Right lobe of liver (tissue), 6 donors: Measurements from ENCODE around the gene TICRR. TPM values are rescaled to one million over a fixed set of nuclear protein-coding genes. Genes with fewer than 3 reads are reported as not detected.

Experiments used
- ATAC-seq, 4 donors: fragments of 200-7000 bp; cut with Tn5 transposase; one replicate each; pipeline ENCODE4 v1.9.1; 2020; ENCODE audit warnings: mild to moderate bottlenecking in 4 of 4, moderate library complexity in 4 of 4
- DNase-seq, 3 donors: peaks; one replicate each; pipeline ENCODE4 v3.0.0-alpha.2; 2020
- H3K27ac ChIP-seq, 3 donors: fragments of 200-600 bp; one replicate each; pipeline ENCODE4 v1.8.0; 2022
- H3K27me3 ChIP-seq, 2 donors: fragments of 200-600 bp; one replicate each; pipeline ENCODE4 v1.8.0; 2022
- H3K36me3 ChIP-seq, 4 donors: fragments of 200-600 bp; sonication (generic) in 1 of 4; one replicate each; pipeline versions ENCODE4 v1.5.1 to v1.8.0; 2017 to 2022; ENCODE audit warnings: control low read depth in 1 of 4
- H3K4me1 ChIP-seq, 4 donors: fragments of 200-600 bp; sonication (generic) in 1 of 4; one replicate each; pipeline versions ENCODE4 v1.5.1 to v1.8.0; 2017 to 2022; ENCODE audit warnings: control low read depth in 1 of 4
- H3K4me3 ChIP-seq, 3 donors: fragments of 200-600 bp; one replicate each; pipeline ENCODE4 v1.8.0; 2022
- H3K9me3 ChIP-seq, 4 donors: fragments of 200-600 bp; sonication (generic) in 1 of 4; one replicate each; pipeline versions ENCODE4 v1.5.1 to v1.8.0; 2017 to 2022; ENCODE audit warnings: control low read depth in 1 of 4
- POLR2A ChIP-seq: fragments of 450-650 bp; IDR thresholded peaks from one replicate; pipeline ENCODE4 v1.6.1; 2017; ENCODE audit warnings: antibody characterized with exemption, mild to moderate bottlenecking
- WGBS: methylation state at CpG from one replicate; pipeline ENCODE4 v1.1.6; 2018; ENCODE audit warnings: low coverage, low lambda C conversion rate; ENCODE audit not compliant: insufficient coverage; ENCODE audit errors: missing lambda C conversion rate; 5-methylcytosine and 5-hydroxymethylcytosine counted together
- intact Hi-C, 2 donors: fragments of 100-400 bp; cut with DNase I; formaldehyde crosslinking; loops; one replicate each; pipeline versions ENCODE4 v1.11.2 to v1.14.1; 2022
- total RNA-seq, 6 experiments: library from RNA; depleted of rRNA in 2 of 6; stranded (reverse); fragments of >200 nt in 2 of 6; fragmentation: NEBNext Ultra II Directional in 3 of 6; extraction: Animal tissue kit (Norgen Biotek cat#: 25700) in 3 of 6; gene quantifications; one replicate each; pipeline versions ENCODE4 v1.1.0 to v1.2.4, GENCODE V29; 2016 to 2023
- TF ChIP-seq, protein P1 (sequence below), 4 donors: fragments of 200-600 bp in 3 of 4; fragments of 450-650 bp in 1 of 4; IDR thresholded peaks; one replicate each; pipeline versions ENCODE4 v1.5.1 to v1.8.0; 2016 to 2022; ENCODE audit warnings: antibody characterized with exemption in 4 of 4, mild to moderate bottlenecking in 2 of 4
- donor health status: DM: no; HTN: yes; CAD: no.
- donor health status: DM: no; HTN: no; CAD: no.
- donor health status: DM: no; HTN: no; CAD: no.
- donor health status: DM: no; HTN: yes; CAD: no.
- donor health status: DM: no; HTN: yes; CAD: no.

Gene TICRR
- total RNA-seq, 6 experiments from 2014 or later: 0.05 to 1.1 (median 0.24) TPM; not detected in 1

DNA sequence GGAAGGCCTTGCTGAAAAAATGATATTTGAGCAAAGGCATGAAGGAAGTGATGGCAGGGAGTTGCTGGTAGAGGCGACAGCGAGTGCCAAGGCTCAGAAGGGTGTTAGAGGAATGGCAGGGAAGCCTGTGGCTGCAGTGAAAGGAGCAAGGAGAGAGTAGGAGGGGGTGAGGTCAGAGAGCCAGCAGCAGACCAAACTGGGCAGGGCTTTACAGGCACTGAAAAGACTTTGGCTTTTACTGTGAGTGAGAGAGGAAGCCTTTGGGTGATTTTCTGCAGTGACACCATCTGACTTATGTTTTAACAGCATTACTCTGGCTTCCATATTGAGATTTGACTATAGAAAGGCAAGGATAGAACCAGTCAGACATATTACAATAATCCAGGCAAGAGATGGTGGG, 11.4 kb downstream of the TICRR start:
- Histone ChIP-seq H3K27ac (no peak overlapping the region), H3K9me3 (no peaks in the 10 kb centered on the region), H3K4me3 (no peak overlapping the region), H3K27me3 (no peaks in the 10 kb centered on the region), H3K4me1 (no peaks in the 10 kb centered on the region), H3K36me3 (no peaks in the 10 kb centered on the region)
- WGBS: 100% methylated on average over 2 of the region's 2 CpGs
- DNase-seq (no peak), ATAC-seq (no peak)
- TF ChIP-seq, protein P1, sequence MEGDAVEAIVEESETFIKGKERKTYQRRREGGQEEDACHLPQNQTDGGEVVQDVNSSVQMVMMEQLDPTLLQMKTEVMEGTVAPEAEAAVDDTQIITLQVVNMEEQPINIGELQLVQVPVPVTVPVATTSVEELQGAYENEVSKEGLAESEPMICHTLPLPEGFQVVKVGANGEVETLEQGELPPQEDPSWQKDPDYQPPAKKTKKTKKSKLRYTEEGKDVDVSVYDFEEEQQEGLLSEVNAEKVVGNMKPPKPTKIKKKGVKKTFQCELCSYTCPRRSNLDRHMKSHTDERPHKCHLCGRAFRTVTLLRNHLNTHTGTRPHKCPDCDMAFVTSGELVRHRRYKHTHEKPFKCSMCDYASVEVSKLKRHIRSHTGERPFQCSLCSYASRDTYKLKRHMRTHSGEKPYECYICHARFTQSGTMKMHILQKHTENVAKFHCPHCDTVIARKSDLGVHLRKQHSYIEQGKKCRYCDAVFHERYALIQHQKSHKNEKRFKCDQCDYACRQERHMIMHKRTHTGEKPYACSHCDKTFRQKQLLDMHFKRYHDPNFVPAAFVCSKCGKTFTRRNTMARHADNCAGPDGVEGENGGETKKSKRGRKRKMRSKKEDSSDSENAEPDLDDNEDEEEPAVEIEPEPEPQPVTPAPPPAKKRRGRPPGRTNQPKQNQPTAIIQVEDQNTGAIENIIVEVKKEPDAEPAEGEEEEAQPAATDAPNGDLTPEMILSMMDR (IDR thresholded peaks at IDR 0.05): no peak
- TF ChIP-seq POLR2A: no peak
- intact Hi-C loops: no loop called here

DNA sequence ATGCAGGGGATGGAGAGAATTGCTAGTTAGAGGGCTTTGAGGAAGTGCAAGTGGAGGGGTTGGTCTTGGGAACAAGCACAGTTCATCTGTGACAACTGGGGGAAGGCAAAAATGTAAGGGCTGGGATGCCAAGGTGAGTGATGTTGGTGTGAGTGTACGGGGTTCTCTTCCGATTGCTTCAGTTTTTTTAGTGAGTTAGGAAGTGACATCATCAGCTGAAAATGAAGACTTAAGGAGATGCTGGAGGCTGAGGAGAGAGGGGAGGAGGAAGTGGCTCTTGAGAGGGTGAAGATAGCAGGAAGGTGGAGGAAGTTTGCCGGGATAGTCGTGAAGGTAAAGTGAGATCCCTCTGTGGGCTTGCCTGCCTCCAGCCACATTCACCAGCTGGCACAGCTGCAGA, 12.7 kb downstream of the TICRR start:
- Histone ChIP-seq H3K27ac (no peak overlapping the region), H3K9me3 (no peaks in the 10 kb centered on the region), H3K36me3 (no peaks in the 10 kb centered on the region), H3K27me3 (no peaks in the 10 kb centered on the region), H3K4me3 (no peak overlapping the region), H3K4me1 (no peaks in the 10 kb centered on the region)
- no peak for ATAC-seq
- TF ChIP-seq, protein P1 (IDR thresholded peaks at IDR 0.05): no peak
- WGBS: 66% methylated on average over 4 of the region's 4 CpGs
- no peak for DNase-seq
- intact Hi-C loops: no loop called here

DNA sequence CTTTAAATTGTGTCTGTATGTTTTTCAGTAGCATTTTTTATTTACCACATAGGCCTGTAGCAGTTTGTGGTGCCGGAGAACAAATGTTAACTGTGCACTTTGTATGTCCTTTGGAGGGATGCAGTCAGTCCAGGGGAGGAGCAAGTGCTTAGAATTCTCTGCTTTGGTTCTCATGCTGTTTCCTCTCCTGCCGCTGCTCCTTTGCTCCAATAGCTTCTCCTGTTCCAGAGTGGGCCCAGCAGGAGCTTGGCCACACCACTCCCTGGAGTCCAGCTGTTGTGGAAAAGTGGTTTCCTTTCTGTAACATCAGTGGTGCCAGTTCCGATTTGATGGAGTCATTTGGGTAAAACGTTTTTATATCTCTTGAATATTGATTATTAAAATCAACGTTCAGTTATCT, 16.6 kb downstream of the TICRR start:
- no peak overlapping the region for H3K4me3 ChIP-seq
- no peak overlapping the region for H3K27ac ChIP-seq
- ATAC-seq (no peak), DNase-seq (no peak)
- H3K36me3 ChIP-seq: no peaks in the 10 kb centered on the region
- H3K9me3 ChIP-seq: no peaks in the 10 kb centered on the region
- TF ChIP-seq, protein P1 (IDR thresholded peaks at IDR 0.05): no peak
- no peak for TF ChIP-seq POLR2A
- WGBS: 73% methylated on average over 4 of the region's 5 CpGs
- H3K27me3 ChIP-seq: no peaks in the 10 kb centered on the region
- intact Hi-C loops: no loop called here
- no peaks in the 10 kb centered on the region for H3K4me1 ChIP-seq

DNA sequence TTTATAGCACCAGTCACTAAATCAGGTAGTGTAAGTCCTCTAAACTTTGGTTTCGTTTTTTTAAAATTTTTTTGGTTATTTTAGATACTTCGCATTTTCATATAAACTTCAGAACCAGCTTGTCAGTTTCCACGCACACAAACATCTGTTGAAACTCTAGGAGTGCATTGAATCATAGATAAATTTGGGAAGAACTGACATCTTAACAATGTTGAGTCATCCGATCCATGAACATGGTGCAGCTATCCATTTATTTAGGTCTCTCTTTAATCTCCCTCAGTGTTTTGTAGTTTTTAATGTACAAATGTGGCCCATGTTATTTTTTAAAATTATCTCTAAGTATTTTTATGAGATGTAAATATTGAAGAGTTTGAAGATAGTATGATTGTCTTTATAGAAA, 17.7 kb downstream of the TICRR start:
- intact Hi-C loops: no loop called here
- Histone ChIP-seq H3K4me1 (no peaks in the 10 kb centered on the region), H3K27me3 (no peaks in the 10 kb centered on the region), H3K27ac (no peak overlapping the region), H3K9me3 (no peaks in the 10 kb centered on the region), H3K36me3 (no peaks in the 10 kb centered on the region), H3K4me3 (no peak overlapping the region)
- 100% methylated on average over 4 of the region's 4 CpGs for WGBS
- ATAC-seq (no peak), DNase-seq (no peak)
- TF ChIP-seq, protein P1 (IDR thresholded peaks at IDR 0.05): no peak
- no peak for TF ChIP-seq POLR2A

DNA sequence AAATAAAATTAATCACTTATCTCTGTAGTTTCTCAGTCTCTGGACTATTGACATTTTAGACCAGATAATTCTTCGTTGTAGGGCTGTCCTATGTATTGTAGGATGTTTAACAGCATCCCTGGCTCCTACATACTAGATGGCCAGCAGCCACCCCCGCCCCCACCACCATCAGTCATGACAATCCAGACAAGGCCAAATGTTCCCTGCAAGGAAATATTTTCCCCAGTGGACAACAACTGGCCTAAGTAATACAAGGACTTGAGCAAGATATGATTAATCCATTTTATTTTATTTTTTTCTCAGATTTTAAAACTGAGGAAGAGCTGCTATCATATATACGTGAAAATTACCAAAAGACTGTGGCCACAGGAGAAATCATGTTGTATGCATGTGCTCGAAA, 23.8 kb downstream of the TICRR start:
- Histone ChIP-seq H3K27me3 (no peaks in the 10 kb centered on the region), H3K4me1 (no peaks in the 10 kb centered on the region), H3K36me3 (no peaks in the 10 kb centered on the region), H3K27ac (no peak overlapping the region), H3K9me3 (no peaks in the 10 kb centered on the region), H3K4me3 (no peak overlapping the region)
- no peak for DNase-seq
- ATAC-seq: no peak
- TF ChIP-seq, protein P1 (IDR thresholded peaks at IDR 0.05): no peak
- TF ChIP-seq POLR2A: no peak
- intact Hi-C loops: no loop called here
- 96% methylated on average over 4 of the region's 4 CpGs for WGBS
